Measurements from ENCODE around the gene LTBP1. TPM values are rescaled to one million over a fixed set of nuclear protein-coding genes. Genes with fewer than 3 reads are reported as not detected.

LTBP1 gene
- polyA plus RNA-seq, 2 of the 4 experiments (the other 2 are of a cell fraction), result 23.8 to 30.4 TPM

- TF ChIP-seq CBX8 (IDR thresholded peaks at IDR 0.05) (no peak), BCL3 (IDR thresholded peaks at IDR 0.05) (no peak)
Measured at GRCh38 chr2:33121925-33122324, 175.2 kb downstream of the LTBP1 start (continued).

GRCh38 chr2:33122726-33123125 lies 176.0 kb downstream of the LTBP1 start:
- no peak for FAIRE-seq
- CTCF ChIA-PET, result interaction anchor here (0.5 to 4.5 kb wide), 2 partner anchors 10 to 300 kb away, joined by 3 to 21 read pairs; no protein-coding TSS in a partner anchor
- POLR2A ChIA-PET, result no interaction called here

GRCh38 chr2:33123216-33123615 lies 176.5 kb downstream of the LTBP1 start:
- ATAC-seq (no peak), DNase-seq (ENCODE audit: low read depth in 1 of 2, low spot score in 1 of 2) (no peak), FAIRE-seq (no peak)
- ChIA-PET CTCF (interaction anchor here (0.5 to 4.5 kb wide), 3 partner anchors 9 to 497 kb away, joined by 3 to 21 read pairs (median 3); no protein-coding TSS in a partner anchor), POLR2A (no interaction called here)
- Histone ChIP-seq H3K9me3 (no peaks in the 10 kb centered on the region), H3K4me1 (peaks cover 9% of the 10 kb centered on the region; the same call in 2 of the 3 replicates), H3K4me2 (no peak overlapping the region), H3K27ac (no peak overlapping the region), H3K4me3 (no peak overlapping the region)
- TF ChIP-seq HOXB5 (CRISPR knock-in tag; IDR thresholded peaks at IDR 0.05) (no peak), NPAS2 (CRISPR knock-in tag; IDR thresholded peaks at IDR 0.05; ENCODE audit: borderline replicate concordance) (no peak), RAD21 (conservative IDR thresholded peaks at IDR 0.05 in 1 of 2, IDR thresholded peaks at IDR 0.05 in 1 of 2) (no peak), KDM1A (IDR thresholded peaks at IDR 0.05; ENCODE audit: low read depth) (no peak), POLR2A (IDR thresholded peaks at IDR 0.05; ENCODE audit: low read length) (no peak), SMC3 (IDR thresholded peaks at IDR 0.05) (no peak), EP300 (IDR thresholded peaks at IDR 0.05) (no peak), RARB (CRISPR knock-in tag; IDR thresholded peaks at IDR 0.05) (no peak), REST (IDR thresholded peaks at IDR 0.05) (no peak), BHLHE40 (IDR thresholded peaks at IDR 0.05; ENCODE audit: low read depth, low read length) (no peak), TP53 (CRISPR knock-in tag; IDR thresholded peaks at IDR 0.05) (no peak), EHF (CRISPR knock-in tag; IDR thresholded peaks at IDR 0.05) (no peak), HEYL (CRISPR knock-in tag; IDR thresholded peaks at IDR 0.05) (no peak), JUNB (IDR thresholded peaks at IDR 0.05) (no peak)

More at GRCh38 chr2:33122726-33123125, 176.0 kb downstream of the LTBP1 start:
- H3K27ac ChIP-seq, result no peak overlapping the region
- 100% methylated on average over 3 of the region's 3 CpGs for WGBS (ENCODE audit: missing lambda C conversion rate)
- ATAC-seq (no peak), DNase-seq (ENCODE audit: low read depth in 1 of 2, low spot score in 1 of 2) (no peak)
- no peak overlapping the region for H3K4me3 ChIP-seq
- no peak overlapping the region for H3K4me2 ChIP-seq
- H3K4me1 ChIP-seq, result peaks cover 9% of the 10 kb centered on the region; the same call in 2 of the 3 replicates
- H3K9me3 ChIP-seq, result no peaks in the 10 kb centered on the region
- TF ChIP-seq EP300 (IDR thresholded peaks at IDR 0.05), result no peak

- WGBS (ENCODE audit: missing lambda C conversion rate), result 91% methylated on average over 1 of the region's 1 CpG
- FAIRE-seq, result no peak
- POLR2A ChIA-PET, result no interaction called here
- ATAC-seq, result no peak
- Histone ChIP-seq H3K9me3 (no peaks in the 10 kb centered on the region), H3K4me2 (0 out of 3 replicates have a peak overlapping the region, but pooled peaks have one; percentile 6), H3K27ac (no peak overlapping the region), H3K4me3 (no peak overlapping the region), H3K4me1 (peaks cover 26% of the 10 kb centered on the region)
- CTCF ChIA-PET, result interaction anchor here (0.8 to 1.9 kb wide), 2 partner anchors 13 to 246 kb away, joined by 3 to 8 read pairs; no protein-coding TSS in a partner anchor
- TF ChIP-seq SREBF2 (IDR thresholded peaks at IDR 0.05) (no peak), CBX2 (IDR thresholded peaks at IDR 0.05; ENCODE audit: borderline replicate concordance, low read depth) (no peak), NPAS2 (CRISPR knock-in tag; IDR thresholded peaks at IDR 0.05; ENCODE audit: borderline replicate concordance) (no peak), SMC3 (IDR thresholded peaks at IDR 0.05) (0 out of 3 replicates have a peak, but pooled peaks have one; percentile 5)
- DNase-seq (ENCODE audit: low read depth in 1 of 2, low spot score in 1 of 2), result no peak
Measured at GRCh38 chr2:33126552-33126951, 179.8 kb downstream of the LTBP1 start.
